Measurements from ENCODE around the gene CBL. TPM values are rescaled to one million over a fixed set of nuclear protein-coding genes. Genes with fewer than 3 reads are reported as not detected.

CBL gene
- polyA plus RNA-seq, 1 of the 3 experiments (the other 2 are of a cell fraction), result 9.5 TPM

- Histone ChIP-seq H3K9me3 (no peaks in the 10 kb centered on the region), H3K9me2 (no peaks in the 10 kb centered on the region), H3K36me3 (replicated peaks in 1 of 2; ENCODE audit: control insufficient read depth in 1 of 2, insufficient read depth in 2 of 2, low read length in 1 of 2) (no peaks in the 10 kb centered on the region), H3K79me2 (ENCODE audit: insufficient read depth) (no peaks in the 10 kb centered on the region), H3K9ac (no peak overlapping the region), H4K20me1 (ENCODE audit: insufficient read depth) (no peaks in the 10 kb centered on the region), H3K4me3 (ENCODE audit: low read depth in 2 of 2, low read length in 1 of 2) (no peak overlapping the region; a peak in 1 of 4 replicates), H3F3A (replicated peaks; ENCODE audit: insufficient read depth) (peaks cover 4% of the 10 kb centered on the region), H3K4me2 (no peak overlapping the region), H3K27me3 (ENCODE audit: insufficient read depth) (no peaks in the 10 kb centered on the region), H3K27ac (ENCODE audit: low read depth in 2 of 2, low read length in 1 of 2) (no peak overlapping the region), H2AFZ (ENCODE audit: low read depth) (no peak overlapping the region), H3K4me1 (ENCODE audit: control insufficient read depth in 1 of 2, insufficient read depth in 2 of 2, low read depth in 1 of 2, low read length in 1 of 2) (peaks cover 0 to 20% of the 10 kb centered on the region in 2 experiments; a peak in 1 of 4 replicates)
- ChIA-PET POLR2A (no interaction called here), CTCF (interaction anchor here (0.8 to 8.9 kb wide), 18 partner anchors 11 to 226 kb away, joined by 3 to 106 read pairs (median 6); partner anchors contain the start of genes C1QTNF5, CBL and RNF26)
- 72% methylated on average over 6 of the region's 6 CpGs for WGBS (ENCODE audit: low lambda C conversion rate)
- TF ChIP-seq, protein P1, sequence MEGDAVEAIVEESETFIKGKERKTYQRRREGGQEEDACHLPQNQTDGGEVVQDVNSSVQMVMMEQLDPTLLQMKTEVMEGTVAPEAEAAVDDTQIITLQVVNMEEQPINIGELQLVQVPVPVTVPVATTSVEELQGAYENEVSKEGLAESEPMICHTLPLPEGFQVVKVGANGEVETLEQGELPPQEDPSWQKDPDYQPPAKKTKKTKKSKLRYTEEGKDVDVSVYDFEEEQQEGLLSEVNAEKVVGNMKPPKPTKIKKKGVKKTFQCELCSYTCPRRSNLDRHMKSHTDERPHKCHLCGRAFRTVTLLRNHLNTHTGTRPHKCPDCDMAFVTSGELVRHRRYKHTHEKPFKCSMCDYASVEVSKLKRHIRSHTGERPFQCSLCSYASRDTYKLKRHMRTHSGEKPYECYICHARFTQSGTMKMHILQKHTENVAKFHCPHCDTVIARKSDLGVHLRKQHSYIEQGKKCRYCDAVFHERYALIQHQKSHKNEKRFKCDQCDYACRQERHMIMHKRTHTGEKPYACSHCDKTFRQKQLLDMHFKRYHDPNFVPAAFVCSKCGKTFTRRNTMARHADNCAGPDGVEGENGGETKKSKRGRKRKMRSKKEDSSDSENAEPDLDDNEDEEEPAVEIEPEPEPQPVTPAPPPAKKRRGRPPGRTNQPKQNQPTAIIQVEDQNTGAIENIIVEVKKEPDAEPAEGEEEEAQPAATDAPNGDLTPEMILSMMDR (IDR thresholded peaks at IDR 0.05), result no peak; the same call in 1 of the 2 replicates
- TF ChIP-seq FOXM1 (IDR thresholded peaks at IDR 0.05; ENCODE audit: low read depth), result no peak
- TF ChIP-seq EP300 (IDR thresholded peaks at IDR 0.05; ENCODE audit: borderline replicate concordance in 1 of 2, low read depth in 1 of 2, low read length in 1 of 2), result no peak
- no peak for TF ChIP-seq NRF1 (IDR thresholded peaks at IDR 0.05; ENCODE audit: low read depth, low read length)
- no peak for TF ChIP-seq FOXJ3 (CRISPR knock-in tag; IDR thresholded peaks at IDR 0.05)
- TF ChIP-seq ELF1 (IDR thresholded peaks at IDR 0.05), result no peak
- no peak for TF ChIP-seq TCF12 (IDR thresholded peaks at IDR 0.05)
- TF ChIP-seq CHD2 (IDR thresholded peaks at IDR 0.05; ENCODE audit: low read length, partially characterized antibody), result no peak
- no peak for TF ChIP-seq TEAD4 (IDR thresholded peaks at IDR 0.05; ENCODE audit: borderline replicate concordance, insufficient read depth)
- TF ChIP-seq RXRA (IDR thresholded peaks at IDR 0.05; ENCODE audit: borderline replicate concordance, low read depth), result no peak
- no peak for TF ChIP-seq RFX5 (IDR thresholded peaks at IDR 0.05; ENCODE audit: low read length)
- no peak for TF ChIP-seq TAF1 (IDR thresholded peaks at IDR 0.05; ENCODE audit: borderline replicate concordance, low read depth, low read length)
- no peak for DNase-seq
Measured at GRCh38 chr11:119322360-119322739, 116.2 kb downstream of the CBL start.

DNA sequence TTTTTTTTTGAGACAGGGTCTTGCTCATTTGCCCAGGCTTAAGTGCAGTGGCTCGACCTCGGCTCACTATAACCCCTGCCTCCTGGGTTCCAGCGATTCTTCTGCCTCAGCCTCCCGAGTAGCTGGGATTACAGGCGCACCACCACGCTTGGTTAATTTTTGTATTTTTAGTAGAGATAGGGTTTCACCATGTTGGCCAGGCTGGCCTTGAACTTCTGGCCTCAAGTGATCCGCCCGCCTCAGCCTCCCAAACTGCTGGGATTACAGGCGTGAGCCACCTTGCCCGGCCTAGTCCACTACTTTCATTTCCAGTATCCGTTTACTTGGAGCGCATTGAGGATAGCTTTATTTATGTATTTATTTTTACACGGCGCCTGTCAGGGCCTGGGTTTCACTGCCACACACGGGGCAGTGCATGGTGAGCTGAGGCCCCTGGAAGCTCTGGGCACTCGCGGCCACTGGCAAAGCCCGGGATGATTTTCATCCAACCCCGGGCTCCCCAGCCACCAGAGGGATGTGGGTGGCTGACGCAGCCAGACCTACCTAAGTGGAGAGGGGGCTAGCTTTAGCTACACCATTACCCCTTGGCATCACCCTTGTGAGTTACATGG, 116.9 kb downstream of the CBL start:
- no peak overlapping the region for H3K27ac ChIP-seq (ENCODE audit: low read depth in 2 of 2, low read length in 1 of 2)
- no peak overlapping the region for H3K4me2 ChIP-seq
- H3K4me1 ChIP-seq (ENCODE audit: control insufficient read depth in 1 of 2, insufficient read depth in 2 of 2, low read depth in 1 of 2, low read length in 1 of 2), result peaks cover 0 to 17% of the 10 kb centered on the region in 2 experiments; a peak in 1 of 4 replicates
- no peaks in the 10 kb centered on the region for H3K79me2 ChIP-seq (ENCODE audit: insufficient read depth)
- no peaks in the 10 kb centered on the region for H3K9me2 ChIP-seq
- H3K4me3 ChIP-seq (ENCODE audit: low read depth in 2 of 2, low read length in 1 of 2), result peak overlapping the region in 1 of 2 experiments; percentile 31; a peak in 1 of 4 replicates
- H3K9me3 ChIP-seq, result no peaks in the 10 kb centered on the region
- 83% methylated on average over 16 of the region's 20 CpGs for WGBS (ENCODE audit: low lambda C conversion rate)
- no peaks in the 10 kb centered on the region for H3K27me3 ChIP-seq (ENCODE audit: insufficient read depth)
- no peak for TF ChIP-seq GATA2 (CRISPR knock-in tag; IDR thresholded peaks at IDR 0.05)
- no peak for TF ChIP-seq TAF1 (IDR thresholded peaks at IDR 0.05; ENCODE audit: borderline replicate concordance, low read depth, low read length)
- TF ChIP-seq, protein P2, sequence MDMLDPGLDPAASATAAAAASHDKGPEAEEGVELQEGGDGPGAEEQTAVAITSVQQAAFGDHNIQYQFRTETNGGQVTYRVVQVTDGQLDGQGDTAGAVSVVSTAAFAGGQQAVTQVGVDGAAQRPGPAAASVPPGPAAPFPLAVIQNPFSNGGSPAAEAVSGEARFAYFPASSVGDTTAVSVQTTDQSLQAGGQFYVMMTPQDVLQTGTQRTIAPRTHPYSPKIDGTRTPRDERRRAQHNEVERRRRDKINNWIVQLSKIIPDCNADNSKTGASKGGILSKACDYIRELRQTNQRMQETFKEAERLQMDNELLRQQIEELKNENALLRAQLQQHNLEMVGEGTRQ (IDR thresholded peaks at IDR 0.05; ENCODE audit: borderline replicate concordance, low read depth, low read length), result no peak
- no peak for TF ChIP-seq CHD2 (IDR thresholded peaks at IDR 0.05; ENCODE audit: low read length, partially characterized antibody)
- TF ChIP-seq GABPA (IDR thresholded peaks at IDR 0.05; ENCODE audit: low read depth), result no peak
- TF ChIP-seq PBX3 (IDR thresholded peaks at IDR 0.05), result no peak
- TF ChIP-seq TEAD4 (IDR thresholded peaks at IDR 0.05; ENCODE audit: borderline replicate concordance, insufficient read depth), result no peak
- TF ChIP-seq RFX5 (IDR thresholded peaks at IDR 0.05; ENCODE audit: low read length), result no peak
- no peak for TF ChIP-seq YY1 (IDR thresholded peaks at IDR 0.05; ENCODE audit: low read depth)
- H3F3A ChIP-seq (replicated peaks; ENCODE audit: insufficient read depth), result peaks cover 4% of the 10 kb centered on the region
- H3K9ac ChIP-seq, result no peak overlapping the region
- ChIA-PET POLR2A (interaction anchor here (0.9 to 1.6 kb wide), 3 partner anchors 15 to 238 kb away, joined by 3 to 8 read pairs (median 7); a partner anchor contains a TSS), CTCF (interaction anchor here (0.6 to 8.9 kb wide), 61 partner anchors 8 to 265 kb away, joined by 3 to 106 read pairs (median 6); partner anchors contain the start of genes C1QTNF5, C2CD2L, CBL and NLRX1)
- DNase-seq, result no peak
- no peak overlapping the region for H2AFZ ChIP-seq (ENCODE audit: low read depth)
- H3K36me3 ChIP-seq (replicated peaks in 1 of 2; ENCODE audit: control insufficient read depth in 1 of 2, insufficient read depth in 2 of 2, low read length in 1 of 2), result no peaks in the 10 kb centered on the region
- H4K20me1 ChIP-seq (ENCODE audit: insufficient read depth), result no peaks in the 10 kb centered on the region
